Sigmoid colon (tissue), 4 donors: ENCODE results near the gene UQCRQ.

ENCODE experiments used
- EP300 ChIP-seq, 4 donors: sonication (generic); formaldehyde crosslinking; IDR thresholded peaks; one replicate each; pipeline ENCODE4 v1.6.1; 2017; ENCODE audit warnings: antibody characterized with exemption in 4 of 4
- POLR2A ChIP-seq, 2 donors: fragments of 450-650 bp; IDR thresholded peaks; one replicate each; pipeline ENCODE4 v1.6.1; 2016; ENCODE audit warnings: antibody characterized with exemption in 2 of 2, mild to moderate bottlenecking in 2 of 2, moderate library complexity in 2 of 2
- POLR2AphosphoS5 ChIP-seq, 4 donors: sonication (generic); formaldehyde crosslinking; IDR thresholded peaks; one replicate each; pipeline ENCODE4 v1.6.1; 2017; ENCODE audit warnings: antibody characterized with exemption in 4 of 4
- TF ChIP-seq, protein P1 (sequence below), 4 experiments: fragments of 450-650 bp in 3 of 4; fragments of 200-600 bp in 1 of 4; IDR thresholded peaks; one replicate each; pipeline ENCODE4 v1.5.1; 2016 to 2019; ENCODE audit warnings: antibody characterized with exemption in 4 of 4, mild to moderate bottlenecking in 3 of 4, moderate library complexity in 2 of 4

DNA sequence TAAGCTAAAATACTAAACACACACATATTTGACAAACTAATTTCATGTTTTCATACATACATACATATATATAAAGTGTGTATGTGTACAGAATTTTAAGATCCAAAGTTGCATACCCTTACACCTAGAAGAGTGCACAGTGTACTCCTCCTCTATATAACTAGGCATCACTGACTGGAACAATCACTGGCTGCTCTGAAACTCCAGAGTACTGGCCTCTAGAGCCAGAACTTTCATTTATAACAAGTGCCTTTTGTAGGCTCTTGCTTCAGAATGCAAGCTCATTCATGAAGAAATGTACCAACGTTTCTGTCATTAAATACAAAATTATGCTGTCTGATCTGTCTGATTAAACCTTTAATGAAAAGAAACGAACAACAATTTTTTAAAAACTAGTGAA lies 11.0 kb downstream of the UQCRQ start:
- TF ChIP-seq POLR2AphosphoS5 (IDR thresholded peaks at IDR 0.05) = no peak
- TF ChIP-seq, protein P1, sequence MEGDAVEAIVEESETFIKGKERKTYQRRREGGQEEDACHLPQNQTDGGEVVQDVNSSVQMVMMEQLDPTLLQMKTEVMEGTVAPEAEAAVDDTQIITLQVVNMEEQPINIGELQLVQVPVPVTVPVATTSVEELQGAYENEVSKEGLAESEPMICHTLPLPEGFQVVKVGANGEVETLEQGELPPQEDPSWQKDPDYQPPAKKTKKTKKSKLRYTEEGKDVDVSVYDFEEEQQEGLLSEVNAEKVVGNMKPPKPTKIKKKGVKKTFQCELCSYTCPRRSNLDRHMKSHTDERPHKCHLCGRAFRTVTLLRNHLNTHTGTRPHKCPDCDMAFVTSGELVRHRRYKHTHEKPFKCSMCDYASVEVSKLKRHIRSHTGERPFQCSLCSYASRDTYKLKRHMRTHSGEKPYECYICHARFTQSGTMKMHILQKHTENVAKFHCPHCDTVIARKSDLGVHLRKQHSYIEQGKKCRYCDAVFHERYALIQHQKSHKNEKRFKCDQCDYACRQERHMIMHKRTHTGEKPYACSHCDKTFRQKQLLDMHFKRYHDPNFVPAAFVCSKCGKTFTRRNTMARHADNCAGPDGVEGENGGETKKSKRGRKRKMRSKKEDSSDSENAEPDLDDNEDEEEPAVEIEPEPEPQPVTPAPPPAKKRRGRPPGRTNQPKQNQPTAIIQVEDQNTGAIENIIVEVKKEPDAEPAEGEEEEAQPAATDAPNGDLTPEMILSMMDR (IDR thresholded peaks at IDR 0.05) = no peak
- no peak for TF ChIP-seq EP300 (IDR thresholded peaks at IDR 0.05)
- TF ChIP-seq POLR2A (IDR thresholded peaks at IDR 0.05) = no peak
